Islet precursor cell (in vitro differentiated cells): Measurements from ENCODE around the gene PSMD5.

Experiments
- DNase-seq: peaks from one replicate; pipeline ENCODE4 v3.0.0-alpha.2; 2018

PSMD5 gene

DNA sequence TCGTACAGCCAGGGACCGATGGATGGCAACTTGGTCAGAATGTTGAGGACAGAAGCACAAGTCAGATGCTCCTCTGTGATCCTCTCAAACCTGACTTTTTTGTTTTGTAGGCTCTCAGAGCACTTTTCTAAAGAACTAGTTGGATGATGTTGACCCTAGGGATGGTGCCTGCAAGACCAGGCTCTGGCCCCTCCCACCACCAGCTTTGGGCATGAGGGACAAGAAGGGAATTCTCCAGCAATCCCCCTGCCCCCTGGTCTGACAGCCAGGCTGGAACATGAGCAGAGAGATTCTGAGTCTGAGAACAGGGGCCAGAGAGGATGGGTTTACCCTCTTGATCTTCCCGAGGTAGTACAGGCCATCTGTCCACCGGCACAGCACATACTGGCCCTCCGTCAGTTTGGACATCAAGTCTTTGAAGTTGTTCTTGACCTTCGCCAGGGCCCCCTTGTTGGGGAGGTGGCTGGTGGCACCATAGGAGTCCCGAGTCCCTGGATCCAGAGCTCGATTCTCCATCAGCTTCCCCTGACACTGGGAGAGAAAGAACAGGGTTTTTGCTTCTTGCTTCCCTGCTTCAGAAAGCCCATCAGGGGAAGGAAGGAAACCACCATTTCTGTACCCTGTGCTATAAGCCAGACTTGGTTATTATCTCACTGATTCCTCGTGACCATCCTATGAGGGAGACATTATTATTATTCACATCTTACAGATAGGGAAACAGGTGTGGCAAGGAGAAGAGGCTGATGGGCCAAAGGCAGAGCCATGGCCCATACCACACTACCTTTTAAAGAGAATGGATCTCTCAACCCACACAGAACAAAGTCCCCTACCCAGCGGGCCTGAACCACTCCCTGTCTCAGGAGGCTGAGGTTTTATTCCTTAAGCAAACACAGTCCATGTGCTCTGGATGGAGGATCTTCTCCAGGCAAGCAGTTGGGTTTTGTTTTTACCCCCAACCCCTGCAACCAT, 31.8 kb upstream of the PSMD5 start:
- no peak for DNase-seq

GRCh38 chr9:120873512-120873911, 30.8 kb upstream of the PSMD5 start:
- peak; percentile 78 for DNase-seq

DNA sequence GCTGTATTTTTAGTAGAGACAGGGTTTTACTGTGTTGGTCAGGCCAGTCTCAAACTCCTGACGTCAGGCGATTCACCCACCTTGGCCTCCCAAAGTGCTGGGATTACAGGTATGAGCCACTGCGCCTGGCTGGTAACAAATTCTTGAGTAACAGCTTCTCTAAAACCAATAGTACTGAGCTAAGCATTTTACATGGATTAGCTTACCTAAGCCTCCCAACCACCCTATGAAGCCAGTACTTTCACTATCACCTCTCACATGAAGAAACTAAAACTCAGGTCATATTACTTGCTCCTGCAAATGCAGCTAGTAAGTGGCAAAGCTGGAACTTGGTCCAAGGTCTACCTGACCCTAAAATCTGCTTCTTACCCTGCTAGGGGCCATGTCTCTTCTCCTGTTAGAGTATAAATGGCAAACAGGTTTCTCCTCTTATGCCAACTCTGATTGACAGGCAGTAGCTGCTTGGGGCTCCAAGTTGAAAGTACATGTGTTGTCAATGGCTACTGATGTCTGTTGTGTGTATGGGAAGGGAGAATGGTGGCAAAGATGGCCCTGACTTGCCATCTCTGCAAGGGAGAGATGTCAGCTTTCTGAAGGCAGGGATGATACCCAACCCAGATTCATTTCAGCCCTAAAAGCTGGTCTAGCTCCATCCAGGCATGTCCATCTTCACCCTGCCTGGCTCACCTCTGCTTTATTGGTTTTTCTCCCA, 30.2 kb upstream of the PSMD5 start:
- DNase-seq = no peak

- no peak for DNase-seq
Observed at GRCh38 chr9:120870206-120870605, 27.5 kb upstream of the PSMD5 start.

- no peak for DNase-seq
Observed at GRCh38 chr9:120869726-120870125, 27.0 kb upstream of the PSMD5 start.

- no peak for DNase-seq
Observed at GRCh38 chr9:120869360-120869687, 26.6 kb upstream of the PSMD5 start.

- DNase-seq = peak; percentile 99
Observed at GRCh38 chr9:120868676-120869359, 26.1 kb upstream of the PSMD5 start.

DNA sequence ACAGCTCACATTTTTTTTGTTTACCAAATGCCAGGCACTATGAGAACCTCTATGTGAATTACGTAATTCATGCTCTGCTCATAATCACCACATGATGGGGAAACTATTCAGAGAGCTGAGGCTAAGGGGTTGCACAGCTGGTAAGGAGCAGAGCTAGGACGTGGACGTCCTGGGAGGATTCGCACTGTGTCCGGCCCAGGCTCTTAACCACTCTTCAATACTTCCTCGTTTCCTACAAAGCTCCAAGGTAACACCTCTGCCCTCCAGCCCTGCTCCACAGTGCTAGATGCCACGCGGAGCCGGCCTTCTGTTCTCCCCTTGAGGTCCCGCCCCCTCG, 25.6 kb upstream of the PSMD5 start:
- DNase-seq = no peak

DNA sequence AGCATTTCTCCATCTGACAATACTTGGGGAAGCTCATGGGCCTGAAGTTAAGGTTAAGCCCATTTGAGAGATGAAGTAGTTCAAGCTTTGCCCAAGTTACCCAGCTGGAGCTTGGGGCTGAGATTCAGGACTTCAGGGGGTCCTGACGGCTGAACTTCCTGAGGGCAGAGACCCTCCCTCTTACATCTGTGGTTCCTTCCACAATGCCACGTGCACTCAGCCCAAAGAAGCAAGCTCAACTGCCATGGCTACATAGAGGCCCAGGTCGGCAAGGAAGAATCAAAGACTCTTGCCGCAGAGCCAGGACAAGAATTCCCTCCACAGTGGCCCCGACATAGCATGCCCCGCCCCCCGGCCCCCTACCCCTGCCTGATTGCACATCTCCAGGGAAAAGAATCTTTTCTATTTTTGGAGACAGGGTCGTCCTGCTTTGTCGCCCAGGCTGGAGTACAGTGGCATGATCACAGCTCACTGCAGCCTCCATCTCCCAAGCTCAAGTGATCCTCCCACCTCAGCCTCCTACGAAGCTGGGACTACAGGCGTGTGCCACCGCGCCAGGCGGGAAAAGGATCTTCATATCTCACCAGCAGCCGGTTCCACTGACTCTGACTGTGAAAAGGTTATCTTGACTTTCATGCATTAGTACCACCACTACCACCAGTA, 25.1 kb upstream of the PSMD5 start:
- no peak for DNase-seq

DNA sequence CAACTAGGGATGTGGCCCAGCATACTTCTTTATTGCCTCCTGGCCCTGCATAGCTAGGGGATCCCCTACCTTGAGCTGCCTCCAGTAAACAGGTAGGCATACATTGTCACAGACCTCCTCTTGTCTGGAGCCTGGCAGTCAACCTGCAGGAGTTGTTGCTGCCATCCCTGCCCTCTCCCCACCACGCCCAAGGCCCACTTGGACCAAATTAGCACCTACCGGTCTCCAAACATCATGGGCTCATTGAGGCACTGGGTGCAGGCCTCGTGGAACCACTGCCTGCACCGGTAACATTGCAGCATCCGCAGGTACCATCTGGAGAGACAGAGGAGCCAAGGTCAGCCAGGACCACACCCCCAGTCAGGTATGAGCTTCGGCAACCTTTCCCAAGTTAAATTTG, 23.9 kb upstream of the PSMD5 start:
- no peak for DNase-seq

GRCh38 chr9:120865809-120866208, 23.1 kb upstream of the PSMD5 start:
- no peak for DNase-seq

- DNase-seq = no peak
Observed at GRCh38 chr9:120865176-120865575, 22.5 kb upstream of the PSMD5 start.

- DNase-seq = no peak
Observed at GRCh38 chr9:120864719-120865118, 22.0 kb upstream of the PSMD5 start.

DNA sequence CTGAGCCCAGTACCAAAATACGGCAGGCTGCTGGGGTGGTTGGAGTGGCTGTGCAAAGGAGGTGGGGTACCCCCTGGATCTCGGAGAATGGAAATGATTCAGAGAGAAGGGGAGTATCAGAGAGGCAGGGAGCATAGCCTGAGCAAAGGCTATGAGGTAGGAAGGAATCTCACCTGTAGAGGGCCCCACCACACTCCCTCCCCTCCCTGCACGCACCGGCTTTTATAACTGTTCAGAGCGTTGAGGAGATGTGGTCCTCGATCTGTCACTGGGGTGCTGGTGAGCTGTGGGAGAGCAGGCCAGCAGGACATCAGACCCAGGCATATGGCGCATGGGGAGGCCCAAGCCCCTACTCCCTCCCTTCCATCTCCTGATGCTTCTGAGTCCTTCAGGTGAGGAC, 21.1 kb upstream of the PSMD5 start:
- no peak for DNase-seq

GRCh38 chr9:120862452-120862851, 19.7 kb upstream of the PSMD5 start:
- peak; percentile 45 for DNase-seq

- DNase-seq = no peak
Observed at GRCh38 chr9:120861935-120862334, 19.2 kb upstream of the PSMD5 start.

- peak; percentile 34 for DNase-seq
Observed at GRCh38 chr9:120860083-120860482, 17.4 kb upstream of the PSMD5 start.

DNA sequence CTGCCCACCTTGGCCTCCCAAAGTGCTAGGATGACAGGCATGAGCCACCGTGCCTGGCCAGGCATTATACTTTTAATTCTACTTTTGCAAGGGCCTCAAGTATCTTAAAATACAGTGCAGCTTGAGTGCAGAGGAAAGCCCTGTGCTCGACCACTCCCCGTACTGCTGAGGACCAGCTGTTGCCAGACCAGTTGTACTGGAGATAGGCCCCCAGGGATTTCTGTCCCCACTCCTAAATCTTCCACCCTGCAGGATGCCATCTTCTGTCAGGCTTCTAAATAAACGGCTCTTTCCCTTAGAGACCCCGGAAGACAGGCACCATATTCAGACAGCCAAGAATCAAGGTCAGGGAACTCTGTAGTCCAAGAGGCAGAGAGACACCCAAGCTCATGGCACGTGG, 16.6 kb upstream of the PSMD5 start:
- DNase-seq = peak; percentile 35

- DNase-seq = no peak
Observed at GRCh38 chr9:120857902-120858301, 15.2 kb upstream of the PSMD5 start.

- no peak for DNase-seq
Observed at GRCh38 chr9:120857481-120857880, 14.8 kb upstream of the PSMD5 start.

- DNase-seq = no peak
Observed at GRCh38 chr9:120856700-120857099, 14.0 kb upstream of the PSMD5 start.

DNA sequence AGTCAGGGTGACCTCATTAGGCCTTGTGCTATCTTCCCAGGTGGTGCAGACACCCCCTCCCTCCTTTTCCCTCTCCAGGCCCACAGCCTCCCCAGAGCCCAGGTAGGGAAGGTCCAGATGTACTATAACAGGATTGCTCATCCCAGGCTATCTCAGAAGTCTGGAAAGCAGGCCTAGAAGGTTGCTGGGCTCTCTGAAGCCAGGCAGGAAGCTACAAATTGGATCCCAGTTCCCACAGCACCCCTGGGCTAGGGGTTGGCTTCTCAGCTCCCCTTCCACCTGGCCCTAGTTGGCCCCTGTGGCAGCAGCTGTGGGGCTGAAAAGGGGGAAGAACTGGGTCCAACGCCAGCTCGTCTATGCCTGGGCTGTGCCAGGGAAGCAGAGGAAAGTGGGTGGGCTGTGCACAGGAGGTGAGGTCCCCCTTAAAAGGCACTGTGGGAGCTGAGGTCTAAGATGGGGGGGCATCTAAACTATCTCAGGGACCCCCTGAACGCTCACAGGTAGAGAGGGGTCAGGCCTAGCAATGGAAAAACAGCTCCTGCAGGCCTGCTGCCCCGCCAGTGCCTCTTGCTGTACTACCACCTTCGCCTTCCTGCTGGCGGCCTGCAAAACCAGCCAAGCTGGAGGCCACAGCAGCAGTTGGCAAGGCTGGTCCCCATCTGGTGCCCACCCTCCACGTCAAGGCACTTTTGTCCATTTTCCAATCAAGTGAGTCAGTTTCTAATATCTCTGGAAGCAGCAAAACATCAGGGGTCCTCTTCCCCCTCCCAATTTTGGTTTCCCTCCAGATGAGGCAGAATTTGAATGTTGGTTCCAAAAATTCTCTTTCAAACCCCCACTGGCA, 13.3 kb upstream of the PSMD5 start:
- DNase-seq = no peak
